OCI-LY7 (cell line): ENCODE measurements around the gene MARCHF2. TPM values are rescaled to one million over a fixed set of nuclear protein-coding genes. Genes with fewer than 3 reads are reported as not detected.

Experiments
- BruUV-seq: library from RNA; stranded (reverse); fragments of 400-500 nt; replicated peaks from 2 replicates; lab custom pipeline; 2021; lab: Mats Ljungman, UMichigan
- CTCF ChIA-PET: fragments of 300-600 bp; sonication (Branson Sonifier 250); formaldehyde crosslinking; loops from one replicate; lab custom pipeline; 2022; ENCODE audit warnings: antibody characterized with exemption; ENCODE audit not compliant: unreplicated experiment; lab: Charles Lee
- POLR2A ChIA-PET: fragments of 300-600 bp; sonication (Branson Sonifier 250); formaldehyde crosslinking; loops from one replicate; lab custom pipeline; 2022; ENCODE audit warnings: antibody characterized with exemption; lab: Charles Lee
- DNase-seq: peaks from one replicate; pipeline ENCODE4 v3.0.0-alpha.2; 2015; ENCODE audit warnings: low spot score
- H2AFZ ChIP-seq: fragments of 200-600 bp; sonication (generic), shearing (Covaris generic); 2 replicates; pipeline ENCODE4 v1.6.1; 2014; ENCODE audit warnings: mild to moderate bottlenecking, antibody characterized with exemption, low read length, moderate library complexity
- H3K27ac ChIP-seq: fragments of 200-600 bp; sonication (generic); 2 replicates; pipeline ENCODE4 v1.5.1; 2014; ENCODE audit warnings: mixed run types, low read depth, mild to moderate bottlenecking, moderate library complexity, low read length, inconsistent platforms; ENCODE audit not compliant: poor library complexity, severe bottlenecking
- H3K36me3 ChIP-seq: fragments of 200-600 bp; sonication (generic); 2 replicates; pipeline ENCODE4 v1.6.1; 2014; ENCODE audit warnings: mild to moderate bottlenecking, antibody characterized with exemption, low read length, moderate library complexity, mixed read lengths; ENCODE audit not compliant: insufficient read depth
- H3K4me1 ChIP-seq: fragments of 200-600 bp; sonication (generic); 2 replicates; pipeline ENCODE4 v1.5.1; 2014; ENCODE audit warnings: mild to moderate bottlenecking, low read length; ENCODE audit not compliant: insufficient read depth, poor library complexity, severe bottlenecking
- H3K4me2 ChIP-seq: fragments of 200-600 bp; sonication (generic); 2 replicates; pipeline ENCODE4 v1.6.1; 2014; ENCODE audit warnings: mild to moderate bottlenecking, low read length
- H3K4me3 ChIP-seq: fragments of 200-600 bp; sonication (generic); 2 replicates; pipeline ENCODE4 v1.5.1; 2014; ENCODE audit warnings: mild to moderate bottlenecking, low read depth, low read length; ENCODE audit not compliant: poor library complexity, severe bottlenecking
- H3K79me2 ChIP-seq: fragments of 200-600 bp; sonication (generic); 2 replicates; pipeline ENCODE4 v1.6.1; 2016; ENCODE audit warnings: low read depth, mild to moderate bottlenecking, low read length, moderate library complexity, mixed read lengths; ENCODE audit not compliant: insufficient read depth
- H3K9me2 ChIP-seq: fragments of 200-600 bp; sonication (generic); 2 replicates; pipeline ENCODE4 v1.6.1; 2016; ENCODE audit warnings: mild to moderate bottlenecking, low read length, mixed read lengths; ENCODE audit not compliant: insufficient read depth
- H3K9me3 ChIP-seq: fragments of 200-600 bp; sonication (generic); 2 replicates; pipeline ENCODE4 v1.6.1; 2014; ENCODE audit warnings: mild to moderate bottlenecking, mixed run types, low read length, mixed read lengths
- H4K20me1 ChIP-seq: fragments of 200-600 bp; sonication (generic); 2 replicates; pipeline ENCODE4 v1.6.1; 2014; ENCODE audit warnings: mild to moderate bottlenecking, antibody characterized with exemption, low read length, moderate library complexity, mixed read lengths; ENCODE audit not compliant: insufficient read depth
- EZH2phosphoT487 ChIP-seq: fragments of 200-600 bp; sonication (generic); IDR thresholded peaks from 2 replicates; pipeline ENCODE4 v1.6.1; 2018; ENCODE audit warnings: low read depth, borderline replicate concordance, mild to moderate bottlenecking, mixed run types, antibody characterized with exemption, low read length, moderate library complexity, mixed read lengths
- intact Hi-C: fragments of 100-400 bp; cut with micrococcal nuclease; formaldehyde crosslinking; loops from one replicate; pipeline ENCODE4 v1.10.0; 2022; ENCODE audit not compliant: unreplicated experiment
- total RNA-seq, 2 experiments: library from RNA; depleted of rRNA in 1 of 2; stranded (reverse); fragments of >200 nt in 1 of 2; shearing (Covaris generic) in 1 of 2; gene quantifications; 2 replicates each; pipeline ENCODE4 v1.2.3, GENCODE V29; 2014 to 2022
- TF ChIP-seq, protein P1 (sequence below): fragments of 200-600 bp; sonication (generic); conservative IDR thresholded peaks from 2 replicates; pipeline ENCODE4 v1.5.1; 2014; ENCODE audit warnings: mild to moderate bottlenecking, antibody characterized with exemption, low read length, moderate library complexity, mixed read lengths

The MARCHF2 gene
- total RNA-seq, 2 experiments from 2014 or later: 12.4 to 14.1 TPM

DNA sequence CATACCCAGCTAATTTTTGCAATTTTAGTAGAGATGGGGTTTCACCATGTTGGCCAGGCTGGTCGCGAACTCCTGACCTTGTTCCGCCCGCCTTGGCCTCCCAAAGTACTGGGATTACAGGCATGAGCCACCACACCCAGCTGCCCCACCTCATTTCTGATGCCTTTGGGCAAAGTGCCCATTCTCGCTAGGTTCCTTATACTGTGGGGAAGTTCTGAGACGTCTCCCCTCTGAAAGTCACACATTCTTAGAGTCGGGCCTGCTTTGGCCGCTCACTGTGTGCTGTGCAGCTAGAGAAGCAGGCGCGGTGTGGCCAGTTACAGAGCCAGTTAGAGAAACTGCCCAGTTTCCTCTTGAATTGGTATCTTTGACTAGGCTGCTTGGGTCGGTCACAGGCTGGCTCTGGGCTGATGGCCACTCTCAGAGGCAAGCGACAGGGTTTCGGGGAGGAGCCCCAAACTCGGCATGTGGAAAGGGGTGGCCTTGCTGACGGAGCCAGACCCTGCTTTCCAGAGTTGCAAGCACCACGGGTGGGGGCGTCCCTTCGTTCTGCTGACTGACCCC is 71.3 kb downstream of the MARCHF2 start:
- no peak overlapping the region for H3K4me2 ChIP-seq
- intact Hi-C loops: no loop called here
- no peaks in the 10 kb centered on the region for H3K9me3 ChIP-seq
- peaks cover 26% of the 10 kb centered on the region; the same call in 1 of the 2 replicates for H3K79me2 ChIP-seq
- TF ChIP-seq, protein P1, sequence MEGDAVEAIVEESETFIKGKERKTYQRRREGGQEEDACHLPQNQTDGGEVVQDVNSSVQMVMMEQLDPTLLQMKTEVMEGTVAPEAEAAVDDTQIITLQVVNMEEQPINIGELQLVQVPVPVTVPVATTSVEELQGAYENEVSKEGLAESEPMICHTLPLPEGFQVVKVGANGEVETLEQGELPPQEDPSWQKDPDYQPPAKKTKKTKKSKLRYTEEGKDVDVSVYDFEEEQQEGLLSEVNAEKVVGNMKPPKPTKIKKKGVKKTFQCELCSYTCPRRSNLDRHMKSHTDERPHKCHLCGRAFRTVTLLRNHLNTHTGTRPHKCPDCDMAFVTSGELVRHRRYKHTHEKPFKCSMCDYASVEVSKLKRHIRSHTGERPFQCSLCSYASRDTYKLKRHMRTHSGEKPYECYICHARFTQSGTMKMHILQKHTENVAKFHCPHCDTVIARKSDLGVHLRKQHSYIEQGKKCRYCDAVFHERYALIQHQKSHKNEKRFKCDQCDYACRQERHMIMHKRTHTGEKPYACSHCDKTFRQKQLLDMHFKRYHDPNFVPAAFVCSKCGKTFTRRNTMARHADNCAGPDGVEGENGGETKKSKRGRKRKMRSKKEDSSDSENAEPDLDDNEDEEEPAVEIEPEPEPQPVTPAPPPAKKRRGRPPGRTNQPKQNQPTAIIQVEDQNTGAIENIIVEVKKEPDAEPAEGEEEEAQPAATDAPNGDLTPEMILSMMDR: no peak
- TF ChIP-seq EZH2phosphoT487: no peak
- no TSS peak for BruUV-seq
- no peaks in the 10 kb centered on the region for H3K9me2 ChIP-seq
- peaks cover 95% of the 10 kb centered on the region for H3K36me3 ChIP-seq
- DNase-seq: no peak
- no peaks in the 10 kb centered on the region for H4K20me1 ChIP-seq
- no peak overlapping the region for H2AFZ ChIP-seq
- ChIA-PET CTCF (no interaction called here), POLR2A (no interaction called here)
- H3K4me3 ChIP-seq: no peak overlapping the region
- H3K27ac ChIP-seq: no peak overlapping the region
- H3K4me1 ChIP-seq: no peaks in the 10 kb centered on the region

- no peak overlapping the region for H2AFZ ChIP-seq
- BruUV-seq: TSS peak; percentile 81
- H3K4me2 ChIP-seq: no peak overlapping the region
- intact Hi-C loops: no loop called here
- ChIA-PET CTCF (no interaction called here), POLR2A (no interaction called here)
- DNase-seq: no peak
- no peak overlapping the region for H3K27ac ChIP-seq
- H3K79me2 ChIP-seq: peaks cover 14% of the 10 kb centered on the region; the same call in 1 of the 2 replicates
- no peaks in the 10 kb centered on the region for H3K9me3 ChIP-seq
- H3K4me3 ChIP-seq: no peak overlapping the region
- TF ChIP-seq, protein P1: no peak
- TF ChIP-seq EZH2phosphoT487: no peak
- peaks cover 99% of the 10 kb centered on the region for H3K36me3 ChIP-seq
- no peaks in the 10 kb centered on the region for H3K9me2 ChIP-seq
- H3K4me1 ChIP-seq: no peaks in the 10 kb centered on the region
- H4K20me1 ChIP-seq: no peaks in the 10 kb centered on the region
Observed at GRCh38 chr19:8485561-8486371, 72.7 kb downstream of the MARCHF2 start.
